Measurements from ENCODE around the gene C12orf60.
A peak's percentile ranks its signal among the peaks of the same experiment; 100 is the strongest.

C12orf60 gene

DNA sequence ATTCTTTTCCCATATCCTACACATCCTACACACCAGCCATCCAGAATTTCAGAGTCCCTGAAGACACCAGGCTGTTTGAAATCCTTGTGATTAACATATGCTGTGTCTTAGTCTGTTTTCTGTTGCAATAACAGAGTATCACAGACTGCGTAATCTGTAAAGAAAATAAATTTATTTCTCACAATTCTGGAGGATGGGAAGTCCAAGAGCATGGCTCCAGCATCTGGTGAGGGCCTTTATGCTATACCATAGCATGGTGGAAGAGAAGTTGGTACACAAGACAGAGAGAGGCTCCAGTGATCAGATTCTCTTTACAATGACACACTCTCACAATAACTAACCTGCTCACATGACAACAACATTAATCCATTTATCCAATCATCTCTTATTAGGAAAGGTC lies 35.8 kb downstream of the C12orf60 start:
- no peak for DNase-seq

DNA sequence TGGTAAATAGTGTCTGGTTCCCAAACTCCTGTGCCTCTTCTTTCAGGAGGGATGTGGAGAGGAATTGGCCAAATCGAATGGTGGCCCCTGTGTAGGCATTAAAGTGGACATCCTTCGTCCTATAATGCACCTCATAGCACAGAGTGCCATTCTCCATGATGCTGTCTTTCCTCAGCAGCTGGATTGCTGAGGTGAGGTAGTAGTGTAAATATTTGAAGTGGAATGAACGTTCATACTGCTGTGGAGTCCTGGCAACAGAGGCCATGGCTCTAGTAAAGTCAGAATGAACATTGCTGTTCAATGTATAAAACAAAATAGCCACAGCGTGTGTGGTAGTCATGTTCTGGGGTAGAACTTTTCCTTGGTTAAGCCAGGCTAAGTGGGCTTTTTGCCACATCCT lies 37.1 kb downstream of the C12orf60 start:
- DNase-seq: no peak

DNA sequence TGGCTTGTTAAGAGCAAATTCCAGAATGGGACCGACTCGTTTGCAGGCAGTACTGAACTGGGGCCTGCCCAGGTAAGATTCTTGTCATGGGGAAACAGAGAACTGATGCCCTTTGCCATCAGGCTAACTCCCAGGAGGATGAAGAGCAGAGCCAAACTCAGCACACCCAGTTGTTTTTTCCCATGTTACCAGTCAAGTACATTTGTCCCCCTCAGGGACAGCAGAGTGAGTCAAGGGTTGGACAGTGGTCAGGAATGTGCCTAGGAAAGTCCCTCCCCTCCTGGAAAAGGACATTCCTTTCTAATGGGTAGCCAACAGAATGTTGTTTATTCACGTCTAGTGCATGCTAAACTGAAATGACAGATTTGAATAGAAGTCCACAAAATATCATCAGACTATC lies 38.3 kb downstream of the C12orf60 start:
- no peak for DNase-seq

DNA sequence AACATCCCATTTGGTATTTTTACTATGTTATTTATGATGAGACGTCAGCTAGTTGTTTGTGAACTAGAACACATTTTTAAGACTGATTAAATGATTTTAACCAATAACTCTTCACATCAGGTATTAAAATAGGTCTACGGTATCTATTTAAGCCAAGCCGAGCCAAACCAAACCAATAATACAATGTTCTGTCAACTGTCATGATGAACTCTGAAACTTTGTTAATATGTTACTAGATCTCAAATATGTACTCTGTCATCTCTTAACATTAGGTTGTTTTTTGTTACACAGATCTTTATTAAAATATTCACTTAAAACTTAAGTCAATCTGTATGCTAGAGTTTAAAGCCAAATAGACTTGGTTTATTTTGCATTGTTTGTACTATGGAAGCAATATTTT lies 38.8 kb downstream of the C12orf60 start:
- DNase-seq: no peak

DNA sequence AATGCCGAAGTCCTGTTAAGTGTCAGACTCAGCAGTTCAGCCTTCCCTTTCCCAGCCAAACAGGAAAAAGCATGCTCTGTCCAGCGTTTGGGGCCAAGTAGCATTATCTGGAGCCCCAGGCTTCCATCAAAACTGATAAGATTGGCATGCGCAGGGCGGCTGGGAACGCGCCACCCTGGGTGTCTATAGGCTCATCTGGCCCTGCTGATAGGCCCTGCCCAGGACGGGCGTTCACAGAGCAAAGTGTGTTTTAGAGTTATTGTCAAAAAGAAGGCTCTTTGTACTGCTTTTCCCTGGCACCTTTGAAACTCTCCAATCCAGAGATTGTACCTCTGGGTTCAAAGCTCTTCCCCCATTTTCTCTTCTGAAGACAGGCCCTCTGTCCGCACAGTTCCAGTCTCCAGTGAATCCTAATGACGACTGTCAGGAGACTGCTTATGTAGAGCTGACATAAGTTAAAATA lies 40.0 kb downstream of the C12orf60 start, which contains the start of gene ART4:
Gene ART4 (minus strand): TSS at position 102 of the 463 bp plus-strand sequence. CDS start 413 bp downstream, outside the sequence.
- DNase-seq: no peak

DNA sequence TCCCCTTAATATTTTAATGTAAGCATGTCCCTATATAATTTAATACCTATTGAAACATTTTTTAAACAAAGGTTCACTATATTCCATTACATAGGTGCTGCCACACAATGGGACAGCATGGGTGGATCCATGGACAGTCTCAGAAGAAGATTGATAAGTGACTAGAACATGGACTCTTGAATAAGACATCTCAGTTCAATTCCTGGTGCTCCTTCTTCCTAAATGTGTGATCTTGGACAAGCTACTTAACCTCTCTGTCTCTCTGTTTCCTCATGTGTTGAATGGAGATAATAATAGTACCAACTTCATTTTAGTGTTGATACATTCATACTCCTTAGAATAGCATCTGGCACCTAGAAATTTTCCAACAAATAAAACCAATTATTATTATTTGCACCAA lies 40.9 kb downstream of the C12orf60 start:
- DNase-seq: no peak

DNA sequence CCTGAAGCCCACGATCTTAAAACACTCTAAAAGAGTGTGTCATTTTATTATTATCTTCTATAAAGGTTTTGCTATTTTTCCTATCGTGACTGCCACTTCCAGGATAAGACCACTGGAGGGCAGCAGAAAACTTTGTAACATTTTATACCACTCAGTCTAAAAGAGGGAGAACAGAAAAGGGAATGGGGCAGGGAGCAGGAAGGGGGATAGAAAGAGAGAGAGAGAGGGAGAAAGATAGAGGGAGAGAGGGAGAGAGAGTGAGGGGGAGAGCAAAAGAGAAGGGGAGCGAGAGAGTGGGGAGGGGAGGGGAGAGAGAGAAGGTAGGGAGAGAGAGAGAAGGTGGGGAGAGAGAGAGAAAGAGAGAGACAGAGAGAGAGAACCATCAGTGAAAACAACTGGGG lies 41.9 kb downstream of the C12orf60 start:
- peak; percentile 4 to 58 for DNase-seq

DNA sequence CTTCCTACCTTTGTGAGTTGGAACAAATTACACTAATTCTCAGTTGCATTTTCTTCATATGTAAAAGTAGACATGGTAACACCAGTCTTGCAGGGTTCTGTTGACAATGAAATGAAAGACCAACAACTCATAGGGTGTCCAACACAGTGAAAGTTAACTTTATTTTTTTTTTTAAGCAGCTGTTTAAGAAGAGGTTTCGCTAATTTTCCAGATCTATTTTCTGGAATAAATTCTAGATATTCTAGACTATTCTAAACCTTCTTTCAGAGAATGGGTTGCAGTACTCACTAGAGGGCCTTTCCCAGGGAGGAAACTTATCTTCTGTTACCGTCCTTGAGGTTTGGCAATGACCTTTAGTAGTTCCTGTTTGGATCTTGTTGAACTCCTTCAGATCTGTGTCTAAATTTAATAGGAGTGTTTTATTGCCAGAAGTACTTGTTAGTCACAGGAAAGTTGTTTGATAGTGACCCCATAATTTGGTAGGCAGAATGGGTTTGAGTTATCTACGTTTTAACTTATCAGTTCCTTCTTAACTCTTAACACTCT lies 42.6 kb downstream of the C12orf60 start:
- no peak for DNase-seq

DNA sequence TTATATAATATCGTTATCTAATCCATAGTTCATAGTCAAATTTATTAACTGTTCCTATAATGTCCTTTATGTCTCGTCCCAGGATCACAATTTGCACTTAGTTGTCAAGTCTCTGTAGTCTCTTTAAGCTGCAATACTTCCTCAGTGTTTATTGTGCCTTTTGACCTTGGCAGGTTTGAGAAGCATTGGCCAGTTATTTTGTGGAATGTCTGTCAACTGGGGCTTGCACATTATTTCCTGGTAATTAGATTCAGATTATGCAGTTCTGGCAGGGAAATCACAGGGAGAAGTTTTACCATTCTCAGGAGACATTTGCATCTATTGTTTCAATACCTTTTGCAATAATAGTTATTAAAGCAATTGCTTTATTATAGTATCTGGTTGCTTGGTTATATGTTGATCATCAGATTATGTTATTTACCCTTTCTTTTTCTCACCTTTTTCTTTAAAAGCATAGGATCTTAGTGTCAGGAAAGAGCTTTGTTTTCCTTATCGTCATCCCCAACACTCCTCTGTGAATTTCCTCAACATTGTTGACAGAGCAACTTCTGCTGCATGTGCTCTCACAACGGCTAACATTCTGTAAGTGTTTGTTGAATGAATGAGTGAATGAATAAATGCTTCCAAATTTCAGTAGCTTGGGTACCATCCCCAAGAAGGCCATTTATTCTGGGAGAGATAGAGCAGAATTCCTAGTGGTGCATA lies 43.6 kb downstream of the C12orf60 start:
- DNase-seq: no peak

DNA sequence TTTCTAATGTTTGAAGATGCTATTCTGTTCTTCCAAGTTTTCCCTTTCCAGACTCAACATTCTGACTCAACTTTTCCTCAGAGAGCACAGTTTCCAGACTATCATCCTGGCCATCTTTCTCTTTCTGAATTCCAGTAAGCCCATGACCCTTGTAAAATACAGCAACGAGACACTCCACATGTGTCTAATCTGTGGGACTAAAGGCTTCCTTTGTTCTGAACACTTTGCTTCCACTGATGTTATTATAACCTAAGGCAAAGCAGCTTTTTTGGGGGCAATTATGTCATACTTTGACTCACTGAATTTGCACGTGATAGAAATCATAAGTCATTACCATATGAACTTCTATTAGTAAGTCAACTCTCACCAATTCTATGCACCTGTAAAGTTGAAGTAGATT lies 46.2 kb downstream of the C12orf60 start:
- DNase-seq: no peak

DNA sequence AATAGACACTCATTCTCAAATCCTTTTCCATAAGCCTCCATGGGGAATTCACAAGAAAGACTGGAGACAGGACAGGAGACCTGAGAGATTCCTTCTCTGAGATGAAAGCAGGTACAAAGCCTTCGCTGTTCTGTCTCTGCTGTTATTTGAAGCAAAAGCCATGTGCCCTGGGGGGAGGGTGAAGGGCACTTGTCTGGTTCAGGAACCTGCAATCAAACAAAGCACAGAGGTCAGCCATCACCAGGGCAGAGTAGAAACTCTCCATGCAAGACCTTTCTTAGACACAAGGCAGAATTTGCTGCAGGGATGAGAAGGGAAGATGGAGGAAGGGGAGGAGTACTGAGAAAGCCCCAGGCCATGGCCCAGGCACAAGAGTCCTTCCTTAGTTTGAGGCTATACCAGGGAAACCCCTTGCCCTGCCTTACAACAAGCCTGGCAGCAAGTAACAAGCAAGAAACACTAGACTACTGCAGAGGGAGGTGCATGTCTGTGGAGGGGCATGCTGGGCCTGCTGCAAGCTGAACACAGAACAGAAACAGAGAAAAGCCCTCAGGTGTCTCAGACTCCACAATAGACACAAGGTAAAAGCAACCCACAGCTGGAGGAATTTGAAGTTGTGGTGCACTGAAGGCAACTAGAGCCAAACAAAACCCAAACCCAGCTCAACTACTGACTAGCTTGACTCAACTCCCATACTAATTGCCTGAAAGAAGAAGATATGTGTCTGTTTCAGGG lies 47.6 kb downstream of the C12orf60 start:
- no peak for DNase-seq

DNA sequence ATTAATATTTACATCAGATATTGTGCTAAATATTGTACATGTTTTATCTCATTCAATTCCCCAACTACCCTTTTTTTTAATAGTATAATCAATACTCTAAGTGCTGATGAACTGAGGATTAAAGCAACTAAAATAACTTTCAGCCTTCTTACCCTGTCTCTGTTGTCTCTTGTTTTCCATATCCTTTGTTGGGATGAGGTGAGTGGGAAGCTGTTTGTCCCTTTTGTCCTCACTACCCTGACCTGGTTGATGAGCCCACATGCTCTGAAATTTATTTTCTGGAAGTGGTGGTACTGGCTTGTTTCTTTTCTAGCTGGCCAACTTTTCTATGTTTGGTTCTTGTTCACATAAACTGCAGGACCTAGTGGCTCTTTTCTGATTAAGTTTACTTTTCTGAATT lies 49.4 kb downstream of the C12orf60 start:
- DNase-seq: no peak

DNA sequence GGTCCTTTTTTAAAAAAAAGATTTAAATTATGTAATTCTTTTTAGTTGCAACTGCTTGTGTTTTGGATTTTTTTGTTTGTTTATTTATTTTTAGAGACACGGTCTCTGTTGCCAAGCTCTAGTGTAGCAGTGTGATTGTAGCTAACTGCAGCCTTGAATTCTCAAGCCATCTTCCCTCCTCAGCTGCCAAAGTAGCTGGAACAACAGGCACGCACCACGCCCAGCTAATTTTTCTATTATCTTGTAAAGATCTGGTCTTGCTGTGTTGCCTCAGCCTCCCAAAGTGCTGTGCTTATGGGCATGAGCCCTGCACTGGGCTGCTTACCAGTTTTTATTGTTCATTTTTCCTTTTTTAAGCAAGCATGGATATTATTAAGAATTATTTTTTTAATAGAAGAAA lies 50.5 kb downstream of the C12orf60 start:
- DNase-seq: no peak

DNA sequence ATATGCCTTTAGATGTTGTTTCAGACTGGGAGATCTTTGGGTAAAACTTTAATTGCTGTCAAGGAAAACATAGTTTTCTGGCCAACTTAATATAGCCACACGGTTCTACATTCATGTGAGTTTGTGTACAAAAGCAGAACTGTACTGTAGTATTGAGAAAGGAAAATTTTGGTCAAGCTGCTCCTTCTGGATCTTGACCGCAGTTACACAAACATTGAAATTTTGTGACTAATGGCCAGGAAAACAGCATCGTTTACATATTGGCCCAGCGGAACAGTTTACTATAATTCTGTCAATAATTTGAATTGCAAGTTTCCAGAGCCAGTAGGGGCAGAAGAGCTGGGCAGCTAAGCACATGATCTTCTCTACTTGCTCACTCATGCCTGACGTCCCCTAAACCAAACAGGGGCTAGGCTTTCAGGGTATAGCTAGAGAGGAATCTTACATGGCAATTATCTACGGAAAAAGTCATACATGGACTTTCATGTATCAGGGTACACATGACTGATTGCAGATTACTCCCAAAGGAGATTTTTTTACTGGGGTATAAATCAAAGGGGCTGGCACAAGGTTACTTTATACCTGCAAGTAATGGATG lies 51.2 kb downstream of the C12orf60 start:
- no peak for DNase-seq

DNA sequence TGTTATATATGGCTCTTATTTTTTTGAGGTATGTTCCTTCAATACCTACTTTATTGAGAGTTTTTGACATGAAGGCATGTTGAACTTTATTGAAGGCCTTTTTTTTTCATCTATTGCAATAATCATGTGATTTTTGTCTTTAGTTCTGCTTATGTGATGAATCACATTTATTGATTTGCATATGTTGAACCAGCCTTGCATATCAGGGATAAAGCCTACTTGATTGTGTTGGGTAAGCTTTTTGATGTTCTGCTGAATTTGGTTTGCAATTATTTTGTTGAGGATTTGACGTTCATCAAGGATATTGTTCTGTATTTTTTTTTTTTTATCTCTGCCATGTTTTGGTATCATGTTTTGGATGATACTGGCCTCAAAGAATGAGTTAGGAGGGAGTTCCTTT lies 55.0 kb downstream of the C12orf60 start:
- no peak for DNase-seq

DNA sequence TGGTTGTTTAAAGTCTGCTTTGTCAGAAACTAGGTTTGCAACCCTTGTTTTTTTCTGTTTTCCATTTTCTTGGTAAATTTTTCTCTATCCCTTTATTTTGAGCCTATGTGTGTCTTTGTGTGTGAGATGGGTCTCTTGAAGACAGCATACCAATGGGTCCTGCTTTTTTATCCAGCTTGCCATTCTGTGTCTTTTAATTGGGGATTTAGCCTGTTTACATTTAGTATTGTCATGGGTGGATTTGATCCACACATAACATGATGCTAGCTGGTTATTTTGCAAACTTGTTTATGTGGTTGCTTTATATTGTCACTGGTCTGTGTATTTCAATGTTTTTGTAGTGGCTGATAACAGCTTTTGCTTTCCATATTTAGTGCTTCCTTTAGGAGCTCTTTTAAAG lies 57.0 kb downstream of the C12orf60 start:
- DNase-seq: no peak

DNA sequence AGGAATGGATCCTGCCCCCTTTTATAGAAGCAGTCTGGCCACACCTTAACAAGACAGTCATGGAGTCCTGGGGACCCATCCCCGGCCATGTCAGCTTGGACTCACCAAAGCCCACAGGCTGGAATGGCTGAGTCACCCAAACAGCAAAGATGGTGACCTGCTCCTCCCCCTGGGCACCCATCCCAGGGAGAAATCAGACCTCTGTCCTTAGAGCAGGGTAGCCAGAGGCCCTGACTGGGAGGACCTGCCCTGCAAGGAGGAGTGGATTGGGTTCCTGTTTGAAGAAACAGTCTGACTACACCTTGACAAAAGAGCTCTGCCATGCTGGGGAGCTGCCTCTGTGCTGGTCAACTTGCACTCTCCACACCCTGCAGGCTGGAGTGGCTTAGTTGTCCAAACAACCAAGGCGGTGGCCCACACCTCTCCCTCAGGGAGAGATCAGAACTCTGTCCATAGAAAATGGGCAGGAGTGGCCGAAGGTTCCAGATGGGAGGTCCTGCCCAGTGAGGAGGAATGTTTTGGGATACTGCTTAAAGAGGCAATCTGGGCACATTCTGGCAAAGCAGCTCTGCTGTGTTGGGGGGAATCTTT lies 65.5 kb downstream of the C12orf60 start:
- DNase-seq: no peak

DNA sequence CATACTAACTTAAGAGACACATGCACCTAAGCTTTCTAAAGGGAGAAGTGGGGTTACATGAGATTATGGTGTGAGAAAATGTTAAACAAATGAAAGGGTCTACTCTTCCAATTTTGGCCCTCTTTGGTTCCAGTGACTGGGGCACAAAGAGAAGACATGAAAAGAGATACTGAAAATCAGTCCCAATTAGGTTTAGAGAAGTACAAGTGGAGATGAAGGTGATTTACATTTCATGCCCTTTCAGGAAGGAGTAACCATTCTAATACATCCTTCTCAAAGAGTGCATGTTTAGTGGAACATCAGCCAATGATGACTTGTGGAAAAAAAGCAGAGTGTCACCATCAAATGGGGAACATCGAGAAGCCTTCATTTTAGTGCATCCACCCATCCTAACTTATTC lies 67.8 kb downstream of the C12orf60 start:
- DNase-seq: no peak

DNA sequence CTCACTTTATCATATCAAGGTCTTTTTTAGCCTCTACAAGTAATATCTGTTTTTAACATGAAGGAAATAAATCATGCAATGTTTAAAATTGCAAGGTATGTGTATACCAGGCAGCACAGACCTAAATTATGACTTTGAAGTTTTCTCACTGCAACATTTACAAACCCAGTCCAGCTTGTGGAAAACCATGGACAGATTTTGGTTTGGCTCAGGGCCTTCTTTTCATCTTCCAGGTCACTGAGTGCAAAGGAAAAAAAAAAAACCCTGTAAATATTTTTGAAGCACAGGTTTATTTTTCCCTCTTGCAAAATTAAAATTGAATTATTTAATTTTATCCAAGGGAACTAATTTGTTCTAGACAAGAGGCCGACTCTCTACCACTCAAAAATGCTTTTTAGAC lies 68.4 kb downstream of the C12orf60 start:
- DNase-seq: no peak

DNA sequence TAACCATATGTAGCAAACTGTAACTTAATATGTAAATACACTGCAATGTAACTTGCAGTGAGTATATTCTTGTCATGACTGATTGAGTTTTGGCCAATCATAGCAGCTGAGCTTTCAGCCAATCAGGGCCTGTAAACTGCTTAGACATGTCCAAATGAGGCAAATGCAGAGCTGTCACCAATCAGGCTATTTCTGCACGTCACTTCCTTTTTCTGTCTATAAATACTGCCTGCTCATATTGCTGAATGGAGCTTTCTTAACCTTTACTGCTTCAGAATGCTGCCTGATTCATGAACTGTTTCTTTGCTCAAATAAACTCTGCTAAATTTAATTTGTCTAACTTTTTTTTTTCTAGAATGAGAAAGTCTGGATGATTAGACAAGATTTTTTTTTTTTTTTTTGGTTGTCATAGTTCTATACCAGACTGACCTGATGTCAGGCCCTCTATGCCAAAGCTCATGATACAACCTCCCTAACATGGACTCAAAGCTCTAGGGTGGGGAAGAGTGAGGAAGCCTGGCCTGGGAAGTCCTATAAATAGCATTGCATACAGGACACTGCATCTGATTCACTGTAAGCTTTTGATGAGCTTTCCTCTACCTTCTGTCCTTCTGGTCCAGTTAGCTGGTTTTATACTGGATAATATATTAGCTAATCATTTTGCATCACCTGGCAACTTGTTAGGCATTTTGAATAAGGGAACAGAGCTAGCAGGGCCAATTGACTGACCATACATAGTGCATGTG lies 70.1 kb downstream of the C12orf60 start:
- DNase-seq: peak; percentile 5 to 77
